8988T (cell line): ENCODE results near the gene CXCR1.
"Not testable (repeated sequence)": the region's sequence is repeated elsewhere in the genome, so short reads cannot be mapped to it uniquely, and the experiment has no call there.

Experiments
- DNase-seq: peaks from one replicate; pipeline ENCODE4 v3.0.0; 2011

CXCR1 gene

GRCh38 chr2:218155953-218156479 is 10.7 kb downstream of the CXCR1 start:
- no peak for DNase-seq

DNA sequence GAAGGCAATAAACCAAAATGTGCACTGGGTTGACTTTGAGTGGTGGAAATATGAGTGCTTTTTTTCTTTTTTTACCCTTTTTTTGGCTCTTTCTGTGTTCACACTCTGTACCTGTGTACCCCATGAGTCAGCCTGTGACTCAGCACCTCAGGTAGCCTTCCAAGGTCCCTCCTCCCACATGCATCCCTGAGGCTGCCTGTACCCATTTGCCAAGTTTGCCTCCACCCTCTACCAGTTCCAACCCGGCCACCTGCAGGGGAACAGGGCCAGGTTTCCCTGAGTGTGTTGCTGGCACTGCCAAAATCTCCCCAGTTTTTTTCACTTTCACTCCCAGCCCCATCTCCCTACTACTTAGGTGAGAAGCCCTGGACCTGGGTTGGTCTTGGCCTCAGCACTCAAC is 14.0 kb downstream of the CXCR1 start:
- DNase-seq, result no peak

DNA sequence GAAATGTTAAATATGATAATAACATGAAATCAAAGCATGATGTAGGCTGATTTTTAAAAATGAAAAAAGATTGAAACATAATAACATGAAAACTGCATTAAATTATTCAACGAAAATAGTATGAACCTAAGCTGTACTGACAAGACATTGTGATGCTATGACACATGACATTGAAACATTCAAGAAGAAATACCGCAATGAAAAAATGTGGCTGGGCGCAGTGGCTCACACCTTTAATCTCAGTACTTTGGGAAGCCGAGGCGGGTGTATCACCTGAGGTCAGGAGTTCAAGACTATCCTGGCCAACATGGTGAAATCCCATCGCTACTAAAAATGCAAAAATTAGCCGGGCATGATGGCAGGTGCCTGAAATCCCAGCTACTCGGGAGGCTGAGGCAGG is 14.6 kb downstream of the CXCR1 start:
- no peak for DNase-seq

- no peak for DNase-seq
Observed at GRCh38 chr2:218149848-218150440, 16.8 kb downstream of the CXCR1 start.

DNA sequence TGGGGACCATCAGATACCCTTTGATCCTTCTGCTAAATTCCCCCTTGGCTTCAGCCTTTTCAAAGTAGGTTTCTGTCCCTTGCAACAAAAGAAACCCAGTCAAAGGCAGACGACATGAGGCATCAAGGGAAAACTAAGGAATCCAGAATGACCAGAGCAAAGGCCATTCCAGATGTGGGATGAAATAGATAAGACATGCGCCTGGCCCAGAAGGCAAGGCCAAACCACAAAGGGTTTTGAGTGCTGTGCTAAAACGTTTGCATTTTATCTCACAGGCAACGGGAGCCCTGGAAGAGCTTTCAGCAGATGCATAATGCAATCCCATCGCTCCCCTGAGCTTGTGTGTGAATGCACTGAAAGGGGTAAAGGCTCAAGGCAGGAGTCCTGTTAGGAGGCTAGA is 17.7 kb downstream of the CXCR1 start:
- DNase-seq, result no peak

GRCh38 chr2:218146056-218146455 is 20.7 kb downstream of the CXCR1 start:
- DNase-seq, result no peak

DNA sequence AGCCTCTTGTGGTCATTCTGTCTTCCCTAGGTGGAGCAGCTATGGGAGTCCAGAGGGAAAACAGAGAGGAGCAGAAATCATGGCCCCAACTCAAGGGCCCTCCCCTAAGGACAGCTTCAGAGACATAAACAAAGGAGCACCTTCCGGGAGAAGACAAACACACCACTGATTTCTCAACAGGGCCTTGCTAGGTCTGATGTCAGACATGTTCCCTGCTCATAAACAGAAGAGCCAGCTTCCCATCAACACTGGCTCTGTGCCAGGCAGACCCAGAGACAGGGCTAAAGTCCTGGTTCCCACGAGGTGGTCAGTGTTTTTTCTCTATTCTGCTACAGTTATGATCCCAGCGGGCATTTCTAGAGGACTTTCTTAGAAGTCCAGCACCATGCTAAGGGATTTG is 21.6 kb downstream of the CXCR1 start:
- DNase-seq, result no peak

- no peak for DNase-seq
Observed at GRCh38 chr2:218138047-218138446, 28.7 kb downstream of the CXCR1 start.

DNA sequence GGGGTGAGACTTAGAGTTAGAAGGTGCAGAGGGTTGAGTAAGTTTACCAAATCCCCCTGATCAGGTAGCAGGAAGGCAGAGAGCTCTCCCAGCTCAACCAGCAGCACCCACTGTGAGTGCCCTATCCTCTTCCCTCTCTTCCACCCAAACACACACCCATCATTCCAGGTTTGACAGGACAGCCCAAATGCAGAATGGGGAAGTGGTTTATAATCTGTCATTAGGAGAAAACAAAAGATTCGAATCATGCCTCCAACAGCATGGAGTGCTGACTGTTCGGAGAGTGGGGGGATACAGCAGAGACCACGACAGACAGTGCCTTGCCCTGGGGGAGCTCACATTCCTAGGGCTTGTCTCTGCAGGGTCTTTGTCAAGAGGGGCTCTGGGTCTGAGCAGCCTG is 29.2 kb downstream of the CXCR1 start:
- DNase-seq, result no peak

- no peak for DNase-seq
Observed at GRCh38 chr2:218130822-218131221, 35.9 kb downstream of the CXCR1 start.

- DNase-seq, result no peak
Observed at GRCh38 chr2:218130377-218130776, 36.4 kb downstream of the CXCR1 start.

DNA sequence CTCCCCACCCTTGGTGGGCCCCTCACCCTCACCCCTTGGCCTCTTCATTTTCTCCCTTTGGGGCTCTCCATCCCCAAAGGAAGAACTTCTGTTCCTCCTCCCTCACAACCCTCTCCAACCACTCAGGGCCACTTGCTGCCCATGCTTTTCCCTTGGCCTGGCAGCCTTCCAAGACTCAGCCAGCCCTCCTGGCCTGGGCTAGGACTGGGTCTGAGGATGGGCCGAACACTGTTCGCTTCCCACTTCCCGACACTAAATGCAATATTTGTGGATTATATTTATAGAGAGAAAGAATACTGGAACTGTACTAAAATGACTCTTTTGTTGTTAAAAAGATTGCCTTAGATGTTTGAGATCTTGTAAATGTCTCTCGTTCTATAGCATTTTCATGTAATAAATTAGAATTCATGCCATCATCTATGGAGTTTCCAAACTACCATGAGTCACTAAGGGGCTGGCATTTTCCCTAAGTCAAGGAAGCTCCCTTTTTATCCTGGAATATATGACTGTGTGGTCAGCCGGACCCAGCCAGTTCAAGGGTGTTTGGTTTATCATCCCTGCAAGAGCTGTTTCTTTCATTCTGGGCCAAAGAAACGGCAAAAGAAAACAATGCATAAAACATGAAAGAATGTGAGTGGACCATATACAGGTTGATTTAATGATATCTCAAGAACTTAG is 37.2 kb downstream of the CXCR1 start:
- no peak for DNase-seq

- DNase-seq, result no peak
Observed at GRCh38 chr2:218128781-218129457, 37.8 kb downstream of the CXCR1 start.

DNA sequence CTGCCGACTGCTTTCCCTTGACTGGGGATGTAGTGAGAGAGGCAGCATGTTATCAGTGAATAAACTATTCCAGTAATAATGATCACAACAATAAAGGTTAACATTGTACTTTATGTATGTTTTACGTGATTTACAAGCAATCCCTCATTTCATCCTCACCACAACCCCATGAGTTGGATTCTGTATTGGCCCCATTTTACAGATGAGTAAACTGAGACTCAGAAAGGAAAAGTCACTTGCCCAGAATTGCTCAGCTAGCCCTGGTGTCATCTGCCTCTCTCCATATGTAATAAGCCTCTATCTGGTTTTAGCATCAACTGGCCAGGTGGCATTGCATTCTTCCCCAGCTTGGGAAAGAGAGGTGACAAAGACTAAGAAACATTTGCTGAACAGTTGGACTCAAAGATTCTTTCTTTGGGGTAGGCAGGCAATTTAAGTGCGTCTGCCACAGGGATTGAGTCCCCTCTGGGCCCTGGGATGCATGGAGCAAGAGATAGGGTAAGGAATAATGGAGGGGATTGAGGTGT is 38.8 kb downstream of the CXCR1 start:
- no peak for DNase-seq

GRCh38 chr2:218125626-218126080 is 41.1 kb downstream of the CXCR1 start, which contains the start of gene CXCR2:
CXCR2 (plus strand) TSS chr2:218126028; CDS start chr2:218134802, 8,774 bp downstream.
- DNase-seq, result no peak

DNA sequence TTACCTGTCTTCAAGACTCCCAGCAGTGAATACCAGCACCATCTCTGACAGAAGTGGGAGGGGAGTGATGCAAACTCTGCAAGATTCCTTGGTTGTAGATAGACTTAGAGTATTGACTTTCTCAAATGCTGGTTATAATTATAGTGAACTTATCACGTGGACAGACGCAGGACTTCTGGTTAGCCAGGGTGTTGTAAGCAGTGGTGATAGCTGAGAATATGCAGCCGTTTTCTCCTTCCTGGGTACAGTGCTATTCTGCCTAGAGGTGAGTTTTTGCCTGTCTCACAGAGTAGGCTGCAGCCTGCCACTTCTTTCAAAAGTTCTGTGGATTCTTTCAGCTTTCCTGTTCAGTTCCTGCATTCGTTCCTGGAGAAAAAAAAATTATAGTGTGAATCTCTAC is 41.7 kb downstream of the CXCR1 start:
- no peak for DNase-seq

GRCh38 chr2:218123986-218124385 is 42.8 kb downstream of the CXCR1 start:
- no peak for DNase-seq

GRCh38 chr2:218122286-218122685 is 44.5 kb downstream of the CXCR1 start:
- DNase-seq, result not testable (repeated sequence)

GRCh38 chr2:218121789-218122188 is 45.0 kb downstream of the CXCR1 start:
- not testable (repeated sequence) for DNase-seq
